SK-N-SH (cell line): ENCODE data around the gene FDXACB1. TPM values are rescaled to one million over a fixed set of nuclear protein-coding genes. Genes with fewer than 3 reads are reported as not detected.

Source experiments
- CTCF ChIA-PET: fragments of 300-600, 350-600 bp; formaldehyde crosslinking; extraction: SDS; loops from one replicate; lab custom pipeline; 2021; lab: Yijun Ruan, JAX
- POLR2A ChIA-PET: fragments of 350-600 bp; sonication (Branson Sonifier 250); formaldehyde crosslinking; extraction: SDS; loops from one replicate; lab custom pipeline; 2020; ENCODE audit warnings: antibody characterized with exemption, inconsistent platforms; lab: Yijun Ruan, JAX
- DNase-seq: peaks from one replicate; pipeline ENCODE4 v3.0.0; 2012
- H2AFZ ChIP-seq: fragments of 200-600 bp; sonication (generic); 2 replicates; pipeline ENCODE4 v1.8.1; 2016; ENCODE audit warnings: antibody characterized with exemption, mild to moderate bottlenecking, low read depth
- H3F3A ChIP-seq: fragments of 200-600 bp; sonication (generic); replicated peaks from 2 replicates; pipeline ENCODE3; 2016; ENCODE audit warnings: antibody characterized with exemption, mild to moderate bottlenecking; ENCODE audit not compliant: insufficient read depth
- H3K27ac ChIP-seq, 2 experiments: fragments of 200-500 bp in 1 of 2; fragments of 200-600 bp in 1 of 2; sonication (Bioruptor generic) in 1 of 2; sonication (generic), shearing (Covaris generic) in 1 of 2; 2 replicates each; pipeline versions ENCODE4 v1.5.1 to v1.6.1; 2014 to 2016; ENCODE audit warnings: low read depth in 2 of 2, inconsistent platforms in 1 of 2, low read length in 1 of 2, mild to moderate bottlenecking in 1 of 2, mixed read lengths in 1 of 2
- H3K27me3 ChIP-seq: fragments of 200-600 bp; sonication (generic), shearing (Covaris generic); 2 replicates; pipeline ENCODE4 v1.6.1; 2016; ENCODE audit warnings: mixed run types; ENCODE audit not compliant: insufficient read depth
- H3K36me3 ChIP-seq, 2 experiments: fragments of 200-500 bp in 1 of 2; fragments of 200-600 bp in 1 of 2; sonication (Bioruptor generic) in 1 of 2; sonication (generic) in 1 of 2; replicated peaks in 1 of 2; 2 replicates each; pipeline versions ENCODE3 to v1.5.1; 2014 to 2016; ENCODE audit warnings: low read length in 1 of 2, mild to moderate bottlenecking in 1 of 2; ENCODE audit not compliant: insufficient read depth in 2 of 2, control insufficient read depth in 1 of 2
- H3K4me1 ChIP-seq, 2 experiments: fragments of 200-500 bp in 1 of 2; fragments of 200-600 bp in 1 of 2; sonication (Bioruptor generic) in 1 of 2; sonication (generic), shearing (Covaris generic) in 1 of 2; 2 replicates each; pipeline versions ENCODE4 v1.5.1 to v1.6.1; 2014 to 2016; ENCODE audit warnings: low read depth in 1 of 2, low read length in 1 of 2, mixed run types in 1 of 2; ENCODE audit not compliant: insufficient read depth in 2 of 2, control insufficient read depth in 1 of 2
- H3K4me2 ChIP-seq: fragments of 200-600 bp; sonication (generic), shearing (Covaris generic); 2 replicates; pipeline ENCODE4 v1.6.1; 2017; ENCODE audit warnings: mixed run types
- H3K4me3 ChIP-seq, 2 experiments: fragments of 200-500 bp in 1 of 2; fragments of 200-600 bp in 1 of 2; sonication (Bioruptor generic) in 1 of 2; sonication (generic), shearing (Covaris generic) in 1 of 2; 2 replicates each; pipeline versions ENCODE4 v1.5.1 to v1.8.1; 2014 to 2016; ENCODE audit warnings: low read depth in 2 of 2, inconsistent platforms in 1 of 2, low read length in 1 of 2, mild to moderate bottlenecking in 1 of 2, mixed read lengths in 1 of 2, moderate library complexity in 1 of 2
- H3K79me2 ChIP-seq: fragments of 200-600 bp; sonication (generic); 2 replicates; pipeline ENCODE4 v1.8.1; 2017; ENCODE audit warnings: mild to moderate bottlenecking; ENCODE audit not compliant: insufficient read depth
- H3K9ac ChIP-seq: fragments of 200-600 bp; sonication (generic); 2 replicates; pipeline ENCODE4 v1.6.1; 2017; ENCODE audit warnings: mixed run types
- H3K9me2 ChIP-seq: fragments of 200-600 bp; sonication (generic); 2 replicates; pipeline ENCODE4 v1.6.1; 2017; ENCODE audit warnings: mixed run types
- H3K9me3 ChIP-seq: fragments of 200-600 bp; sonication (generic); 2 replicates; pipeline ENCODE4 v1.6.1; 2017; ENCODE audit warnings: mixed run types, mild to moderate bottlenecking, moderate library complexity
- H4K20me1 ChIP-seq: fragments of 200-600 bp; sonication (generic); 2 replicates; pipeline ENCODE4 v1.6.1; 2017; ENCODE audit warnings: mild to moderate bottlenecking, mixed run types; ENCODE audit not compliant: insufficient read depth
- EZH2phosphoT487 ChIP-seq: fragments of 200-600 bp; sonication (generic); IDR thresholded peaks from 2 replicates; pipeline ENCODE4 v1.6.1; 2017; ENCODE audit warnings: low read depth, mixed run types, mild to moderate bottlenecking, antibody characterized with exemption, moderate library complexity, borderline replicate concordance
- FOSL2 ChIP-seq: IDR thresholded peaks from 2 replicates; pipeline ENCODE4 v1.4.0; 2012; ENCODE audit warnings: low read depth, mild to moderate bottlenecking, moderate library complexity, borderline replicate concordance
- JUND ChIP-seq: IDR thresholded peaks from 2 replicates; pipeline ENCODE4 v1.4.0; 2012
- MAX ChIP-seq: IDR thresholded peaks from 2 replicates; pipeline ENCODE4 v1.4.0; 2012; ENCODE audit warnings: low read depth
- MEF2A ChIP-seq: IDR thresholded peaks from 2 replicates; pipeline ENCODE4 v1.4.0; 2012; ENCODE audit warnings: low read depth, borderline replicate concordance
- NRF1 ChIP-seq: IDR thresholded peaks from 2 replicates; pipeline ENCODE4 v1.6.1; 2012; ENCODE audit warnings: low read depth, mild to moderate bottlenecking, low read length
- RAD21 ChIP-seq: IDR thresholded peaks from 2 replicates; pipeline ENCODE4 v1.6.1; 2012; ENCODE audit warnings: mild to moderate bottlenecking, low read length
- RCOR1 ChIP-seq: fragments of 150-350 bp; IDR thresholded peaks from 2 replicates; pipeline ENCODE4 v1.6.1; 2017; ENCODE audit warnings: antibody characterized with exemption, low read length
- RFX5 ChIP-seq: IDR thresholded peaks from 2 replicates; pipeline ENCODE4 v1.6.1; 2012; ENCODE audit warnings: mild to moderate bottlenecking, improper control_type of control experiment, low read length
- USF1 ChIP-seq: IDR thresholded peaks from 2 replicates; pipeline ENCODE4 v1.4.0; 2012; ENCODE audit warnings: low read depth, borderline replicate concordance
- USF2 ChIP-seq: fragments of 150-350 bp; IDR thresholded peaks from 2 replicates; pipeline ENCODE4 v1.6.1; 2017; ENCODE audit warnings: antibody characterized with exemption, low read length, low read depth, borderline replicate concordance
- WGBS: methylation state at CpG from one replicate; pipeline ENCODE4 v1.1.6; 2017; ENCODE audit warnings: low lambda C conversion rate; 5-methylcytosine and 5-hydroxymethylcytosine counted together
- polyA plus RNA-seq, 3 experiments: library from polyadenylated mRNA; depleted of rRNA; stranded (reverse); fragments of >200 nt; gene quantifications; 2 replicates each; pipeline ENCODE4 v1.2.3, GENCODE V29; 2012

Gene FDXACB1
- polyA plus RNA-seq, 1 of the 3 experiments (the other 2 are of a cell fraction) = 2.8 TPM

GRCh38 chr11:111925953-111926352 lies 47.0 kb upstream of the FDXACB1 start:
- TF ChIP-seq MEF2A (no peak), RCOR1 (no peak), USF2 (no peak), RAD21 (no peak), EZH2phosphoT487 (no peak), NRF1 (no peak), MAX (no peak), USF1 (no peak), JUND (no peak), FOSL2 (no peak), RFX5 (no peak)
- peaks cover 7 to 31% of the 10 kb centered on the region in 2 experiments for H3K4me1 ChIP-seq
- 96% methylated on average over 15 of the region's 16 CpGs for WGBS
- POLR2A ChIA-PET = interaction anchor here (1.1 to 1.5 kb wide), 5 partner anchors 10 to 160 kb away, joined by 3 to 5 read pairs (median 3); partner anchors contain the start of gene PPP2R1B
- no peaks in the 10 kb centered on the region for H3K79me2 ChIP-seq
- H3K4me3 ChIP-seq = no peak overlapping the region; a peak in 2 of 4 replicates
- peak overlapping the region; percentile 74 for H3K4me2 ChIP-seq
- H4K20me1 ChIP-seq = no peaks in the 10 kb centered on the region
- DNase-seq = no peak
- no peaks in the 10 kb centered on the region for H3K27me3 ChIP-seq
- H3K9me3 ChIP-seq = no peaks in the 10 kb centered on the region
- no peaks in the 10 kb centered on the region for H3K9me2 ChIP-seq
- CTCF ChIA-PET = interaction anchor here (1.1 to 15.8 kb wide), 3 partner anchors 13 to 54 kb away, joined by 3 to 272 read pairs (median 5); no protein-coding TSS in a partner anchor
- peak overlapping the region; percentile 93; the same call in 1 of the 2 replicates for H2AFZ ChIP-seq
- H3K9ac ChIP-seq = no peak overlapping the region
- H3F3A ChIP-seq = peaks cover 24% of the 10 kb centered on the region
- H3K36me3 ChIP-seq = no peaks in the 10 kb centered on the region
- peak overlapping the region; percentile 72 to 84 for H3K27ac ChIP-seq

GRCh38 chr11:111923951-111924350 lies 45.0 kb upstream of the FDXACB1 start:
- Histone ChIP-seq H3K4me1 (peaks cover 7 to 31% of the 10 kb centered on the region in 2 experiments), H3K9me2 (no peaks in the 10 kb centered on the region), H4K20me1 (no peaks in the 10 kb centered on the region), H3K9me3 (no peaks in the 10 kb centered on the region), H3K4me3 (no peak overlapping the region), H3K4me2 (no peak overlapping the region), H3K79me2 (no peaks in the 10 kb centered on the region), H3K9ac (0 out of 2 replicates have a peak overlapping the region, but pooled peaks have one; percentile 30), H3K27me3 (no peaks in the 10 kb centered on the region), H3K36me3 (no peaks in the 10 kb centered on the region), H3K27ac (peak overlapping the region in 1 of 2 experiments; percentile 66; a peak in 2 of 4 replicates), H2AFZ (peak overlapping the region; percentile 68), H3F3A (peaks cover 21% of the 10 kb centered on the region)
- CTCF ChIA-PET = interaction anchor here (0.5 to 1.3 kb wide), 2 partner anchors 63 to 251 kb away, joined by 3 read pairs; partner anchors contain the start of gene BCO2
- no peak for DNase-seq
- TF ChIP-seq FOSL2 = no peak
- POLR2A ChIA-PET = no interaction called here
